GM10847 (cell line): ENCODE results near the gene ITLN1.

Experiments used
- POLR2A ChIP-seq: IDR thresholded peaks from 2 replicates; pipeline ENCODE4 v1.6.1; 2011; ENCODE audit not compliant: insufficient read length; ENCODE audit errors: extremely low read depth

The ITLN1 gene

DNA sequence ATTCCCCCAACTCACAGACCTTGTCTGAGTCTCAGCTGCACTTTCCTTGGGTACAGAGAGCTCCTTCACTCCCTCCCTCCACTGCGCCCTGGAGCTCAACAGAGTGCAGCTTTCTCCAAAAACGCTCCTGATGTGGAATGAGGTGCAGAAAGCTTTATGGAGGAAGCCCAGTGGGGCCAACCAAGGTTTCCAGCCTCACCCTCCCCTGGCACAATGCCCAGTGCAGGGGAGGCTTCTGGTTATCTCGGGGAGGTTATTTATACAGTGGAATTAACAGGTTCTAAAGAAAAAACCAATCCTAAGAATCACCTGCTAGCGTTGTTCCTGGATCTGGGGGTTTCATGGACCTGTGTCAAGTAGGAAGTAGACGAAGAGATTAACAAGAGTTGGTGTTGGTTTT is at the start of gene ITLN1:
TSS of gene ITLN1 (minus strand) at position 139 of the 400 bp plus-strand sequence. CDS start 303 bp downstream, outside the sequence.
- no peak for TF ChIP-seq POLR2A

DNA sequence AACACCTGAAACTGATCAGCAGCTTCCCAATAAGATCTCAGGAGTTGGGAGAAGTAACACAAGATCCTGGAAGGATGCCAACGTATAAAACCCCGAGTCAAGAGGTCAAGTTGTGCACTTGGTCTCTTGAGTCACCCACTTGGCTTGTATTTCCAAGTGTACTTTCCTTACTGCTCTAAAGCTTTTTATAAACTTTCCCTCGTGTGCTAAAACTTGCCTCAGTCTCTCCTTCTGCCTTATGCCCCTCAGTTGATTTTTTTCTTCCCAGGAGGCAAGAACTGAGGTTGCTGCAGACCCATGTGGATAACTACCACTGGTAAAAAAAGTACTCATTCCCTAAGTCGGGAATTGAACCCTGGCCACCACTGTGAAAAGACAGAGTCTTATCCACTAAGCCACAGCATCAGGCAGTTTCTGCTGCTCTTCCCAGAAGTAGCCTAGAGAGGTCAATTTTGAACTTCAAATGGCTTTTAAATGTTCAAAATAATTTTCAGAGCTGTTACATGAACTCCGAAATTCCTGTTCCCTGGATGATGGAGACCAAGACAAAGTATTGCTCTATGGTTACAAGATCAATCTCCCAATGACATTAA is 40.8 kb upstream of the ITLN1 start:
- TF ChIP-seq POLR2A: no peak

DNA sequence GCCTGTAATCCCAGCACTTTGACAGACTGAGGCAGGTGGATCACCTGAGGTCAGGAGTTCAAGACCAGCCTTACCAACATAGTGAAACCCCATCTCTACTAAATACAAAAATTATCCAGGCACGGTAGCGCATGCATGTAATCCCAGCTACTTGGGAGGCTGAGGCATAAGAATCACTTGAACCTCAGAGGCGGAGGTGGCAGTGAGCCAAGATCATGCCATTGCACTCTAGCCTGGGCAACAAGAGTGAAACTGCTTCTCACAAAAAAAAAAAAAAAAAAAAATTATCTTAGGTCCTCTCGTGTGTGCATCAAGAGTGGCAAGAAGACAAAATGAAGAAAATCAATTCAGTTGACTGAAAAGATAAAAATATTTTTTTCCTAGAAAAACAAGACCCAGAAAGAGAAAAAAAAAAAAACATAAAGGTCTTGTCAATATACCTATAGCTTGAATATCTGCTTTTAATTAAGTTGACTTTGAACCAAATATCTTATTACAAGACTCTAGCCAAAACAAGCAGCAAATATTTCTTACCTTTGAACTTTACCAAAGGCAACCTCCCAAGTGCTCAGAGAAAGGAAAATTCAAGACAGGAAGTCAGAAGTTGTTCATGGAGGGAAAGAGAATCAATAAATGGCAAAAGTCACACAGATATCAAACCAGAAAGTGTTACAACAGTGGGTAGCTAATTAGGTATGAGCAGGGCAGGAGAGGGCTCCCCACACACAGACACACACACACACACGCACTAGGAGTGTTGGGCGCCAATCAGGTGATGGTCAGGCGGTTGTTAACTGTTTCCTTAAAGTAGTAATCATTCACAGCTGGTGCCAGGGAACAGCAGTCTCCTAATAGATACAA is 40.0 kb upstream of the ITLN1 start:
- no peak for TF ChIP-seq POLR2A

DNA sequence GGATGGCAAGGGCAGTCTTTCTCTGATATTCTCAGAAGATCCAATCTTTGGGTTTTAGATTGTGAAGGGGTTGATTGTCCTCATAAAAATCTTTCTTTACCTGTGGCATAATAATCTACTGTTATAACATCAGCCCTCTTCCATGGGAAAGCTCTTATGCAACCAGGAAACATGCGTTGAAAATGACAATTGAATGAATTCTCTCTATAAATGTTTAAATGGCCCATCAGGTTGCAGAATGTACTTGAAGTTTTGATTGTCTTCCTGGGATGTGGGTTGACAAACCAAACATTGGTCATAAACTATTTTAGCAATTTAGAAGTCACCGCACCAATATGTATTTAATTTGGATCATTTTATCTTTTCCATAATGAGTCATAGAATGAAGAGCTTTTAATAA is 31.7 kb upstream of the ITLN1 start:
- no peak for TF ChIP-seq POLR2A

DNA sequence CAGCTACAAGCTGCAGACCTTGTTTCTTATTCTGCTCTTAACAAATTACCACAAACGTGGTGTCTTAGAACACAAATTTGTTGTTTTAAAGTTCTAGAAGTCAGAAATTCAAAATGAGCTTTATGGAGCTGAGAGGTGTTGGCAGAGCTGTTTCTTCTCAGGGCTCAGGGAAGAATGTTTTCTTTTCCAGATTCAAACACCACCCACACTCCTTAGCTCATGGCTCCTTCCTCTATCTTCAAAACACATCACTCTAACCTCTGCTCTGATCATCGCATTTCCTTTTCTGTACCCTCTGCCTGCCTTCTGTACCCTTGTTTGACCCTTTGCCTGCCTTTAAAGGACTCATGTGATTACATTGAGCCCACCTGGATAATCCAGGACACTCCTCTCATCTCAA is 26.9 kb upstream of the ITLN1 start:
- TF ChIP-seq POLR2A: no peak

DNA sequence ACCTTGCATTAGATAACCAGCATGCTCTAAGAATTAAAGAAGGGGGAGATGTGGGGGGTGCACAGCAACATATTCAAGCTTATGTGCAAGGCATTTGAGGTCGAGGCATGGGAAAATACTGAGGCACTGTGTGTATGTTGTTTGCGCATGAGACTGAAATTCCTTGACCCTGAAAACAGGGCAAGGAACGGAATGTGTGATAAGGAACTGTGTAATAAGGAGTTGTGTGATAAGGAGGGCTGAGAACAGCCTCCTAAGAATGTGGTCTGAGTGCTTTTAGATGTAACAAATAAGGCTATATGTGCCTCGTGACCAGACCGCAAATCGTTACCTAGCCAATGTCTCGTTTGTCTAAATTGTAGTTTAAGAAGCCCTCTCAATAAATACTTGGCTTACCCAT is 26.5 kb upstream of the ITLN1 start:
- no peak for TF ChIP-seq POLR2A

DNA sequence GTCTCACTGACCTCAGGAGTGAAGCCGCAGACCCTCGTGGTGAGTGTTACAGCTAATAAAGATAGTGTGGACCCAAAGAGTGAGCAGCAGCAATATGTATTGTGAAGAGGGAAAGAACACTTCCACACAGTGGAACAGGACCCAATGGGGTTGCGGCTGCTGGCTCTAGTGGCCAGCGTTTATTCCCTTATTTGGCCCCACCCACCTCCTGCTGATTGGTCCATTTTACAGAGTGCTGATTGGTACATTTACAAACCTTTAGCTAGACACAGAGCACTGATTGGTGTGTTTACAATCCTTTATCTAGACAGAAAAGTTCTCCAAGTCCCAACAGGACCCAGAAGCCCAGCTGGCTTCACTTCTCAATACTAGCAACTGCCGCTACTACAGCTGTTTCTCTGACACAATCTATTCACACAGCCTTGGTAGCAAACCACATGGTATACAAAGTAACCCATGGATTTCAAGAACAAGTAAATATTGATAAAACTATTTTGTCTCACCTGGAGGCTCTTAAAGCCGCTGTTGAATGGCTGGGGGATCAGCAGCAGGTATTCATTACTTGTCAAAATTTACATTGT is 25.3 kb upstream of the ITLN1 start:
- no peak for TF ChIP-seq POLR2A

DNA sequence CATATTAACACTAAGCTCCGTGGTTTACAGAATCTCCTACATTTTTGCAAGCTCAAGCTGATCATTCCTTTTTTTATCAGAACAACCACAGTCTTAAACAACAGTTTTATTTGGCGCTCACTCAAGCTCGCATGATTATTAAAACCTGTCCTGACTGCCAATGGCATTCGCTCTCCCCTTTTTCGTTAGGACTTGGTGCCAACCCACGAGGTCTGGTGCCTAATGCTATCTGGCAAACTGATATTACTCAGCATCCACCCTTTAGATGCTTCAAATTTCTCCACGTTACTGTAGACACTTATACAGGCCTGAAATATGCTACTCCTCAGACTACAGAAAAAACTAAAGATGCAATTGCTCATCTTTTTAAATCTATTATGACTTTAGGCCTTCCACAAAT is 23.0 kb upstream of the ITLN1 start:
- TF ChIP-seq POLR2A: no peak

DNA sequence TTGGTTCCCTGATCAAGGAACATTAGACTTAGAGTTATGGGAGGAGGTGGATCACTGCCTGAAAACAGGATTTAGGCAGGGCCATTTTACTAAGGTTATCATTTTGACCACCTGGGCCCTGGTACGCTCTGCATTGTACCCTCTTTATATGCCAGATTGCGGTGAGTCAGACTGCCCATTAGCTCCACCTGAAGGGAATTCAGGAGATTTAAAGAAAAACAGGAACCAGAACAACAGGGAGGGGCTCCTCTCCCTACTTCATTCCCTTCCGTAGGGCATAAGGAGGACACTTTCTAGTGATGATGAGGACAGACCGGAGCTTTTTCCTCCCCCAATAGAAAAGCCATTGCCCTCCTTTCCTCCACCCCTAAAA is 20.6 kb upstream of the ITLN1 start:
- no peak for TF ChIP-seq POLR2A

DNA sequence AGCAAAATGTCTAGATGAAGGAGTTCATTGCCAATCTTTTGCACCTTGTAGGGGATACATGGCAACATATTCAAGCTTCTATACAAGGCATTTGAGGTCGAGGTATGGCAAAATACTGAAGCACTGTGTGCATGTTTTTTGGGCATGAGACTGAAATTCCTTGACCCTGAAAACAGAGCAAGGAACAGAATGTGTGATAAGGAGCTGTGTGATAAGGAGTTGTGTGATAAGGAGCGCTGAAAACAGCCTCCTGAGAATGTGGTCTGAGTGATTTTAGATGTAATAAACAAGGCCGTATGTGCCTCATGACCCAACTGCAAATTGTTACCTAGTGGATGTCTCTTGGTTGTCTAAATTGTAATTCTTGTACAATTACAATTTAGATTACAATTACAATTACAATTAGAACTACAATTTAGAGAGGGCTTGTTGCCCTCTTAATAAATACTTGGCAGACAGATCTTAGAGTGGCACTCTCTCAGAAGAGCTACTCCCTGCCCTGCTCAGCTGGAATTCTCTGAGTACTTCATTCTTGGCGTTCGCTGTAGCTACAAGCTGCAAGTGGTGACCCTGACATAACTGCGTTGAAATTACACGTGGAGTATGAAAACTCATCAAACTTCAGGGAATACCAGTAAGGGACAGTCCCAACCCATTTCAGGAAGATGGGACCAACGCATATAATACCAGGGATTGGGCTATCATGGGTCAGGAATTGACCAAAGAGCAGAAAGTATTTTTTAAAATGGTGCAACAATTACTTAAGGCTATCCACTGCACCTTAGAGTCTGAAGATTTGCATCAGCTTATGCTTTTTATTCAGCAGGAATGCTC is 20.0 kb upstream of the ITLN1 start:
- TF ChIP-seq POLR2A: no peak

DNA sequence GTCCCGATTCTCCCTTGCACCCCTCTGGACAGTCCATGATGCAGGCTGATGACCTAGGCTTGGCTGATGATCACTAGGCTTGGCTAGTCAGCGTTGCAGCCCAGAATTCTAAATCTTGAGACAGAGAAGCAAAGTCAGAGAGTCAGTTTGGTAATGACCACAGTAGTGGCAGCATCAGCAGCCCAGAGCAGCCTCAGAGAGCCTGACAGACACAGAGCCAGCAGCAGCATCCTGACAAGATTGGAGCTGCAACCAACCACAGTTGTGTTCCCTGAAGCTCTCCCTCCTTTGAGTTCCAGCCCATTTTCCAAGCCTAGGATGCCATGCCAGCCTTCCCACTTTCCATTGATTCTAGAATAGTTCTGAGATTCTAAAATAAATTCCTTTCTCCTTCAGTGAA is 16.8 kb upstream of the ITLN1 start:
- TF ChIP-seq POLR2A: no peak

DNA sequence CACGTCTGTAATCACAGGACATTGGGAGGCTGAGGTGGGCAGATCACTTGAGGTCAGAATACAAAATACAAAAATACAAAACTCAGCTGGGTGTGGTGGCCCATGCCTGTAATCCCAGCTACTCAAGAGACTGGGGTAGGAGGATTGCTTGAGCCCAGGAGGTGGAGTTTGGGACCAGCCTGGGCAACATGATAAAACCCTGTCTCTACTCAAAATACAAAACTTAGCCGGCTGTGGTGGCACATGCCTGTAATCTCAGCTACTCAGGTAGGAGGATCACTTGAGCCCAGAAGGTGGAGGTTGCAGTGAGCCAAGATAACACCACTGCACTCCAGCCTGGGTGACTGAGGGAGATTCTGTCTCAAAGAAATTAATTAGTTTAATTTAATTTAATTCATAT is 6.5 kb upstream of the ITLN1 start:
- no peak for TF ChIP-seq POLR2A

DNA sequence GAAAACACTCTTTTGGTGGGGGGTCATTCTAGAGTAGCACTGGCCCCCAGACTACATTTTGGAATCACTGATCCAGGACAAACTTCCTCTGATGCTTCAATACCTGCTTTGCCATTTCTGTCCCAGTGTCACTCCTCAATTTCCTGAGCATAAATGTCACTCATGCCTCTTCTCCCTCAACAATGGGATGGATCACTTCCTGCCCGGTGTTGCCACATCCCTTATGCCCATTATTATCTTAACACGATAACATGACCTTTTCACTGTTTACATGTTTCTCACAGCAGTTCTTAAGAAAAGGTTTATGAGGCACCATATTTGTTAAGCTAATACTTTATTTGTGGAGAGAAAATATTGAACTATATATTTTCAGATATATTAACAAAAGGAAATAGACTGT is 3.9 kb upstream of the ITLN1 start:
- no peak for TF ChIP-seq POLR2A

DNA sequence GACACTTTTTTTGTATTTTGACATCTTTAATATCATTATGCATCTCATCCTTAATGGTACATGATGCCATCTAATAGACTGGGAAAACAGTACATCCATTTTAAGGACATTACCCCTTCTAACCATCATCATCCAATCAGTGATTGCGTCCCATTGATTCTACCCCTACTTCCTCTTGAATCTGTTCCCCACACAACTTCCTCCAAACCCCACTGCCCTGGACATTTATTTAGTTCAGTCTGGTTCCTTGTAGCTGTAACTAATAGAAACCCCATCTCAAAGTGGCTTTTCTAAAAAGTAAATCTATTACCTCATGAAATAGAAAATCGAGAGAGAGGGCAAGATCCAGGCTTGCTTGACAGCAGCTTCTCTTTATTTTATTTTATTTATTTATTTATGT is 2.1 kb upstream of the ITLN1 start:
- no peak for TF ChIP-seq POLR2A

DNA sequence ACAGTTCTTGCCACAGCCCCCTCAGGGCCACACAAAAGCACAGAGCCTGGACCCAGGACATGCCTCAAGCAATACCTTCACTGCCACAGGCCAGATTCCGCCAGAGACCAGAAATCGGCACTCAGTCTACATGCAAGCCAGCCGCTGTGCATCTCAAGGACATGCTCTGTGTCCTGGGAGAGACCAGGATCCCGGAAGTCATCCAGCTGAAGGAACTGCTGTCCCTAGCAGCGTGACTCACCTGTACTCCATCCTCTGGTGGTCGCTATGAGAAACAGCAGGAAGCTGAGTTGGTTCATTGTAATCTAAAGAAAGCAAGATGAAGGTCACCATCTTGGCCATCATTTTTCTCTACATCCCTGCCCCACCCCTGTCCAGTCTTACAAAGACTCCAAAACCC is 401 bp downstream of the ITLN1 start:
- TF ChIP-seq POLR2A: no peak
